HepG2 (cell line): Measurements from ENCODE around the gene CNTNAP1. TPM values are rescaled to one million over a fixed set of nuclear protein-coding genes. Genes with fewer than 3 reads are reported as not detected.

Experiments
- CBFB ChIP-seq: sonication (generic); formaldehyde crosslinking; IDR thresholded peaks from 2 replicates; pipeline ENCODE4 v1.4.0; 2020; ENCODE audit warnings: missing genetic modification reagents
- CSRNP2 ChIP-seq: sonication (generic); formaldehyde crosslinking; conservative IDR thresholded peaks from 2 replicates; pipeline ENCODE4 v1.8.0; 2022; ENCODE audit warnings: low read depth, missing genetic modification reagents
- GPN1 ChIP-seq: sonication (generic); formaldehyde crosslinking; IDR thresholded peaks from 2 replicates; pipeline ENCODE4 v1.5.1; 2020; ENCODE audit warnings: missing genetic modification reagents, borderline replicate concordance
- GZF1 ChIP-seq: sonication (generic); formaldehyde crosslinking; IDR thresholded peaks from 2 replicates; pipeline ENCODE4 v1.5.1; 2020; ENCODE audit warnings: mild to moderate bottlenecking, missing genetic modification reagents
- HCFC1 ChIP-seq: fragments of 150-350 bp; IDR thresholded peaks from 2 replicates; pipeline ENCODE4 v1.6.1; 2014; ENCODE audit warnings: low read depth, low read length
- HINFP ChIP-seq: sonication (generic); formaldehyde crosslinking; IDR thresholded peaks from 2 replicates; pipeline ENCODE4 v1.4.0; 2020; ENCODE audit warnings: low read depth, mild to moderate bottlenecking, missing genetic modification reagents
- HMGA1 ChIP-seq: sonication (generic); formaldehyde crosslinking; conservative IDR thresholded peaks from 2 replicates; pipeline ENCODE4 v1.4.0; 2020; ENCODE audit warnings: missing genetic modification reagents
- HOMEZ ChIP-seq: IDR thresholded peaks from 2 replicates; pipeline ENCODE4 v1.6.1; 2016; ENCODE audit warnings: low read depth
- HOXD1 ChIP-seq: sonication (generic); formaldehyde crosslinking; IDR thresholded peaks from 2 replicates; pipeline ENCODE4 v1.5.0; 2020; ENCODE audit warnings: missing genetic modification reagents
- KAT7 ChIP-seq: IDR thresholded peaks from 2 replicates; pipeline ENCODE4 v1.6.1; 2018; ENCODE audit warnings: borderline replicate concordance, missing compliant biosample characterization
- MBD4 ChIP-seq: IDR thresholded peaks from 2 replicates; pipeline ENCODE4 v1.6.1; 2012; ENCODE audit warnings: low read length, inconsistent platforms, borderline replicate concordance
- MTERF4 ChIP-seq: sonication (generic); formaldehyde crosslinking; IDR thresholded peaks from 2 replicates; pipeline ENCODE4 v1.8.0; 2023; ENCODE audit warnings: mild to moderate bottlenecking, missing genetic modification reagents
- MYPOP ChIP-seq: sonication (generic); formaldehyde crosslinking; IDR thresholded peaks from 2 replicates; pipeline ENCODE4 v1.8.1; 2023; ENCODE audit warnings: mild to moderate bottlenecking, moderate library complexity, missing genetic modification reagents
- NONO ChIP-seq, 2 experiments: fragments of 450-650 bp in 1 of 2; sonication (generic) in 1 of 2; formaldehyde crosslinking in 1 of 2; IDR thresholded peaks in 1 of 2; conservative IDR thresholded peaks in 1 of 2; 2 replicates each; pipeline versions ENCODE4 v1.6.1 to v1.8.0; 2017 to 2022; ENCODE audit warnings: mild to moderate bottlenecking in 1 of 2, missing genetic modification reagents in 1 of 2, moderate library complexity in 1 of 2
- PLRG1 ChIP-seq: fragments of 450-650 bp; conservative IDR thresholded peaks from 2 replicates; pipeline ENCODE4 v1.6.1; 2016
- POLR2G ChIP-seq: fragments of 200-400 bp; formaldehyde crosslinking; IDR thresholded peaks from 2 replicates; pipeline ENCODE4 v1.6.1; 2018; ENCODE audit warnings: mild to moderate bottlenecking, low read depth, low read length, moderate library complexity
- RXRB ChIP-seq: IDR thresholded peaks from 2 replicates; pipeline ENCODE4 v1.6.1; 2016; ENCODE audit warnings: borderline replicate concordance, missing genetic modification reagents, missing compliant biosample characterization
- SALL1 ChIP-seq: sonication (generic); formaldehyde crosslinking; IDR thresholded peaks from 2 replicates; pipeline ENCODE4 v1.8.0; 2022; ENCODE audit warnings: mild to moderate bottlenecking, missing genetic modification reagents
- ZBTB21 ChIP-seq: sonication (generic); formaldehyde crosslinking; IDR thresholded peaks from 2 replicates; pipeline ENCODE4 v1.4.0; 2020; ENCODE audit warnings: missing genetic modification reagents
- ZBTB7A ChIP-seq: sonication (generic); formaldehyde crosslinking; IDR thresholded peaks from 2 replicates; pipeline ENCODE4 v1.8.0; 2022; ENCODE audit warnings: mild to moderate bottlenecking, missing genetic modification reagents
- ZKSCAN1 ChIP-seq: fragments of 150-350 bp; IDR thresholded peaks from 2 replicates; pipeline ENCODE4 v1.6.1; 2014; ENCODE audit warnings: low read length
- ZNF33B ChIP-seq: sonication (generic); formaldehyde crosslinking; IDR thresholded peaks from 2 replicates; pipeline ENCODE4 v1.5.1; 2020; ENCODE audit warnings: mild to moderate bottlenecking, missing genetic modification reagents
- ZNF550 ChIP-seq: sonication (generic); formaldehyde crosslinking; IDR thresholded peaks from 2 replicates; pipeline ENCODE4 v1.4.0; 2020; ENCODE audit warnings: mild to moderate bottlenecking, missing genetic modification reagents, borderline replicate concordance
- ZNF674 ChIP-seq: sonication (generic); formaldehyde crosslinking; IDR thresholded peaks from 2 replicates; pipeline ENCODE4 v1.5.0; 2020; ENCODE audit warnings: low read depth, mild to moderate bottlenecking, missing genetic modification reagents
- polyA plus RNA-seq, 8 experiments: library from polyadenylated mRNA; depleted of rRNA in 3 of 8; stranded (reverse) in 7 of 8; unstranded in 1 of 8; fragments of >200 nt; fragmentation: Illumina TruSeq in 4 of 8; extraction: Trizol in 4 of 8; gene quantifications; 2 replicates each; pipeline versions ENCODE4 v1.2.1 to v1.2.3, GENCODE V29; 2011 to 2016; ENCODE audit warnings: low read depth in 4 of 8, missing spikeins in 1 of 8, mixed read lengths in 1 of 8; ENCODE audit not compliant: insufficient read depth in 1 of 8
- total RNA-seq, 5 experiments: library from RNA; depleted of rRNA; stranded (reverse); fragments of >200 nt; fragmentation: Illumina TruSeq; extraction: Trizol; gene quantifications; 2 replicates each; pipeline ENCODE4 v1.2.3, GENCODE V29; 2016; ENCODE audit warnings: low read depth in 1 of 5

CNTNAP1 gene
- total and polyA plus RNA-seq, 2 of the 13 experiments (the other 11 are each of a cell fraction or from before 2014, with no cell fraction given), result 4.5 to 7.7 TPM

GRCh38 chr17:42676424-42677011 lies 5.8 kb upstream of the CNTNAP1 start, which contains the start of gene PLEKHH3 (continued):
- no peak for TF ChIP-seq MTERF4 (CRISPR knock-in tag)
- peak; percentile 78 for TF ChIP-seq POLR2G
- TF ChIP-seq GZF1 (CRISPR knock-in tag), result no peak
- no peak for TF ChIP-seq ZNF550 (CRISPR knock-in tag)
- no peak for TF ChIP-seq CSRNP2 (CRISPR knock-in tag)
- peak; percentile 80; the same call in 1 of the 2 replicates for TF ChIP-seq KAT7 (CRISPR knock-in tag)
- no peak for TF ChIP-seq HCFC1
- no peak for TF ChIP-seq PLRG1
- TF ChIP-seq HOMEZ (CRISPR knock-in tag), result no peak
- no peak for TF ChIP-seq ZBTB21 (CRISPR knock-in tag)
- no peak for TF ChIP-seq MBD4
- TF ChIP-seq MYPOP (CRISPR knock-in tag), result peak; percentile 22; the same call in 1 of the 2 replicates
- no peak for TF ChIP-seq HMGA1
- TF ChIP-seq GPN1 (CRISPR knock-in tag), result no peak
- TF ChIP-seq ZNF674 (CRISPR knock-in tag), result peak; percentile 18; the same call in 1 of the 2 replicates
- TF ChIP-seq RXRB (CRISPR knock-in tag), result no peak
- peak; percentile 31 for TF ChIP-seq ZNF33B (CRISPR knock-in tag)
- TF ChIP-seq HOXD1 (CRISPR knock-in tag), result peak; percentile 68
- no peak for TF ChIP-seq HINFP (CRISPR knock-in tag)
- TF ChIP-seq ZBTB7A (CRISPR knock-in tag), result peak; percentile 73; the same call in 1 of the 2 replicates
- TF ChIP-seq ZKSCAN1, result no peak
- TF ChIP-seq SALL1 (CRISPR knock-in tag), result peak; percentile 40; the same call in 1 of the 2 replicates
- peak; percentile 17; the same call in 1 of the 2 replicates for TF ChIP-seq CBFB (CRISPR knock-in tag)
- TF ChIP-seq NONO (IDR thresholded peaks at IDR 0.05), result no peak
- TF ChIP-seq NONO (CRISPR knock-in tag; conservative IDR thresholded peaks at IDR 0.05), result no peak; the same call in 1 of the 2 replicates
